H9 (cell line): Measurements from ENCODE around the gene AP1G2. TPM values are rescaled to one million over a fixed set of nuclear protein-coding genes. Genes with fewer than 3 reads are reported as not detected.
"Not testable (repeated sequence)": the region's sequence is repeated elsewhere in the genome, so short reads cannot be mapped to it uniquely, and the experiment has no call there.

Source experiments
- DNase-seq: peaks from one replicate; pipeline ENCODE4 v3.0.0-alpha.2; 2017
- H2AFZ ChIP-seq: one replicate; pipeline ENCODE4 v1.6.1; 2013; ENCODE audit warnings: mild to moderate bottlenecking, low read length, control low read depth, moderate library complexity
- H2AK5ac ChIP-seq: 2 replicates; pipeline ENCODE4 v1.6.1; 2013; ENCODE audit warnings: low read length, control low read depth, mixed read lengths; ENCODE audit not compliant: insufficient read length
- H2BK120ac ChIP-seq: one replicate; pipeline ENCODE4 v1.6.1; 2013; ENCODE audit warnings: low read depth, mild to moderate bottlenecking, low read length, control low read depth, inconsistent platforms; ENCODE audit not compliant: poor library complexity, severe bottlenecking
- H2BK12ac ChIP-seq: 2 replicates; pipeline ENCODE4 v1.6.1; 2013; ENCODE audit warnings: low read length, control low read depth, mixed read lengths, low read depth; ENCODE audit not compliant: insufficient read length
- H2BK15ac ChIP-seq: 2 replicates; pipeline ENCODE4 v1.6.1; 2013; ENCODE audit warnings: low read depth, low read length, control low read depth
- H2BK20ac ChIP-seq: one replicate; pipeline ENCODE4 v1.6.1; 2013; ENCODE audit warnings: low read depth, mild to moderate bottlenecking, low read length, control low read depth, inconsistent platforms; ENCODE audit not compliant: poor library complexity, severe bottlenecking
- H2BK5ac ChIP-seq: 2 replicates; pipeline ENCODE4 v1.6.1; 2013; ENCODE audit warnings: low read length, control low read depth, mixed read lengths; ENCODE audit not compliant: insufficient read length
- H3K14ac ChIP-seq: 2 replicates; pipeline ENCODE4 v1.6.1; 2013; ENCODE audit warnings: low read length, control low read depth; ENCODE audit not compliant: insufficient read depth
- H3K18ac ChIP-seq: 2 replicates; pipeline ENCODE4 v1.6.1; 2013; ENCODE audit warnings: low read depth, mild to moderate bottlenecking, mixed read lengths, low read length, control low read depth; ENCODE audit not compliant: insufficient read length
- H3K23ac ChIP-seq: 2 replicates; pipeline ENCODE4 v1.6.1; 2013; ENCODE audit warnings: low read length, control low read depth, mixed read lengths, low read depth; ENCODE audit not compliant: insufficient read length
- H3K23me2 ChIP-seq: 2 replicates; pipeline ENCODE4 v1.6.1; 2013; ENCODE audit warnings: low read depth, mild to moderate bottlenecking, mixed read lengths, low read length, control low read depth; ENCODE audit not compliant: insufficient read length, poor library complexity, severe bottlenecking
- H3K27ac ChIP-seq: 2 replicates; pipeline ENCODE4 v1.5.1; 2013; ENCODE audit warnings: low read length, control low read depth, mixed read lengths, low read depth; ENCODE audit not compliant: insufficient read length
- H3K27me3 ChIP-seq: 2 replicates; pipeline ENCODE4 v1.6.1; 2013; ENCODE audit warnings: low read length, control low read depth, inconsistent platforms; ENCODE audit not compliant: insufficient read depth
- H3K4ac ChIP-seq: 2 replicates; pipeline ENCODE4 v1.6.1; 2013; ENCODE audit warnings: low read depth, mild to moderate bottlenecking, control low read depth, inconsistent platforms, low read length, moderate library complexity
- H3K4me1 ChIP-seq: 2 replicates; pipeline ENCODE4 v1.6.1; 2013; ENCODE audit warnings: low read length, control low read depth, inconsistent platforms; ENCODE audit not compliant: insufficient read depth
- H3K4me2 ChIP-seq: 2 replicates; pipeline ENCODE4 v1.6.1; 2013; ENCODE audit warnings: low read length, control low read depth, mixed read lengths; ENCODE audit not compliant: insufficient read length, insufficient read depth
- H3K56ac ChIP-seq: 2 replicates; pipeline ENCODE4 v1.6.1; 2013; ENCODE audit warnings: low read depth, mild to moderate bottlenecking, mixed read lengths, low read length, control low read depth; ENCODE audit not compliant: insufficient read length
- H3K79me1 ChIP-seq: 2 replicates; pipeline ENCODE4 v1.6.1; 2013; ENCODE audit warnings: low read depth, mild to moderate bottlenecking, moderate library complexity, low read length, control low read depth, inconsistent platforms; ENCODE audit not compliant: insufficient read depth, poor library complexity, severe bottlenecking
- H3K79me2 ChIP-seq: 2 replicates; pipeline ENCODE4 v1.6.1; 2013; ENCODE audit warnings: low read length, control low read depth, inconsistent platforms; ENCODE audit not compliant: insufficient read depth
- H3K9ac ChIP-seq: 2 replicates; pipeline ENCODE4 v1.6.1; 2013; ENCODE audit warnings: low read length, control low read depth, mixed read lengths; ENCODE audit not compliant: insufficient read length; ENCODE audit errors: extremely low read depth
- H3K9me3 ChIP-seq: one replicate; pipeline ENCODE4 v1.6.1; 2013; ENCODE audit warnings: low read depth, low read length, inconsistent platforms; ENCODE audit not compliant: control insufficient read depth
- H3T11ph ChIP-seq: one replicate; pipeline ENCODE4 v1.6.1; 2013; ENCODE audit warnings: mild to moderate bottlenecking, low read length, control low read depth, inconsistent platforms
- H4K20me1 ChIP-seq: one replicate; pipeline ENCODE4 v1.6.1; 2013; ENCODE audit not compliant: control insufficient read depth, insufficient read length, insufficient read depth
- H4K5ac ChIP-seq: 2 replicates; pipeline ENCODE4 v1.6.1; 2013; ENCODE audit warnings: low read depth, mild to moderate bottlenecking, mixed read lengths, low read length, control low read depth; ENCODE audit not compliant: insufficient read length
- H4K8ac ChIP-seq: replicated peaks from 2 replicates; pipeline ENCODE4 v1.6.1; 2013; ENCODE audit warnings: low read length, control low read depth, mixed read lengths, low read depth; ENCODE audit not compliant: insufficient read length
- H4K91ac ChIP-seq: 2 replicates; pipeline ENCODE4 v1.6.1; 2013; ENCODE audit warnings: low read depth, mild to moderate bottlenecking, moderate library complexity, mixed read lengths, low read length, control low read depth; ENCODE audit not compliant: insufficient read length
- H3K27ac Mint-ChIP-seq, 3 experiments: 2 replicates in 2 of 3; 3 replicates in 1 of 3; pipeline ENCODE4 v1.8.0; 2020 to 2021; ENCODE audit warnings: mixed read lengths in 3 of 3, mild to moderate bottlenecking in 1 of 3, moderate library complexity in 1 of 3
- H3K27me3 Mint-ChIP-seq: 2 replicates; pipeline ENCODE4 v1.8.0; 2021; ENCODE audit warnings: low read depth, mild to moderate bottlenecking, moderate library complexity, mixed read lengths
- H3K36me3 Mint-ChIP-seq, 3 experiments: 2 replicates in 2 of 3; 3 replicates in 1 of 3; pipeline ENCODE4 v1.8.0; 2020 to 2021; ENCODE audit warnings: low read depth in 3 of 3, mixed read lengths in 3 of 3; ENCODE audit not compliant: insufficient read depth in 1 of 3
- H3K4me1 Mint-ChIP-seq, 2 experiments: 2 replicates each; pipeline ENCODE4 v1.8.0; 2020; ENCODE audit warnings: mixed read lengths in 2 of 2
- H3K4me3 Mint-ChIP-seq, 2 experiments: 2 replicates in 1 of 2; 3 replicates in 1 of 2; pipeline ENCODE4 v1.8.0; 2020 to 2021; ENCODE audit warnings: mild to moderate bottlenecking in 2 of 2, mixed read lengths in 2 of 2, moderate library complexity in 1 of 2
- H3K9me3 Mint-ChIP-seq, 2 experiments: 2 replicates in 1 of 2; 3 replicates in 1 of 2; pipeline ENCODE4 v1.8.0; 2020; ENCODE audit warnings: mild to moderate bottlenecking in 2 of 2, mixed read lengths in 2 of 2, moderate library complexity in 1 of 2
- WGBS: extraction: QIAGEN DNeasy Blood & Tissue Kit; methylation state at CpG from one replicate; pipeline ENCODE4 v1.1.7; 2013; ENCODE audit warnings: missing lambda C conversion rate, low lambda C conversion rate, mixed read lengths; ENCODE audit not compliant: insufficient read length; ENCODE audit errors: extremely low coverage; 5-methylcytosine and 5-hydroxymethylcytosine counted together
- total RNA-seq: library from RNA; stranded (reverse); gene quantifications from 2 replicates; pipeline ENCODE4 v1.2.1, GENCODE V29; 2021
- TF ChIP-seq, protein P1 (sequence below): fragments of 200-600 bp; sonication (generic); conservative IDR thresholded peaks from 3 replicates; pipeline ENCODE4 v1.8.0; 2021; ENCODE audit warnings: antibody characterized with exemption, mild to moderate bottlenecking

The AP1G2 gene
- total RNA-seq, 1 experiment from 2014 or later, result 107 TPM

DNA sequence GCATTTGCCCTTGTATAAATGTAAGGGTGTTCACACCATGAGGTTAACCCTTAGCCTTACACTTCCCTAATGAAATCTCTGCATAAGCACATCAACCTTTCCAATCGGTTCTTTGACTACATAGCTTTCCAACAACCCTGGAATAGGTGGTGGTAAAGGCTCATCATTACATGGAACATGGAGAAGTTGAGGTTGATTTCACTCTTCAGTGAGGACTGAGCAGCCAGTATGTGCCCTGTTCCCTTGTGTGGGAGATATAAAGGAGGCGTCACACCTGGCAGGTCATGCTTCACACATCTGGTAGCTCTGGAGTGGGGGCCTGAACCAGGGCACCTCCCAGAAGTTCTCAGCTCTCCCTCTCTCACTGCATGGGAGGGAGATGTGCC is 32.7 kb upstream of the AP1G2 start:
- H3K27me3 Mint-ChIP-seq, result peaks cover 3% of the 10 kb centered on the region
- H3K4me1 Mint-ChIP-seq, result no peaks in the 10 kb centered on the region
- Histone ChIP-seq H2BK120ac (no peak overlapping the region), H3K9me3 (no peaks in the 10 kb centered on the region), H3K9ac (no peak overlapping the region), H2BK12ac (no peak overlapping the region), H4K5ac (no peak overlapping the region), H2BK5ac (no peak overlapping the region), H2AFZ (no peak overlapping the region), H3K79me1 (no peaks in the 10 kb centered on the region), H3K27me3 (no peaks in the 10 kb centered on the region), H3T11ph (no peak overlapping the region), H3K56ac (no peak overlapping the region), H3K18ac (no peak overlapping the region), H4K91ac (no peak overlapping the region), H3K23ac (no peak overlapping the region), H3K79me2 (no peaks in the 10 kb centered on the region), H3K27ac (no peak overlapping the region), H2BK15ac (no peak overlapping the region), H3K4me1 (no peaks in the 10 kb centered on the region), H3K4me2 (no peak overlapping the region), H2BK20ac (no peak overlapping the region), H4K8ac (no peak overlapping the region), H3K14ac (no peak overlapping the region), H4K20me1 (no peaks in the 10 kb centered on the region), H3K4ac (no peak overlapping the region), H3K23me2 (no peaks in the 10 kb centered on the region), H2AK5ac (no peak overlapping the region)
- peaks cover 2 to 27% of the 10 kb centered on the region in 2 experiments; a peak in 2 of 5 replicates for H3K9me3 Mint-ChIP-seq
- no peaks in the 10 kb centered on the region for H3K36me3 Mint-ChIP-seq
- TF ChIP-seq, protein P1, sequence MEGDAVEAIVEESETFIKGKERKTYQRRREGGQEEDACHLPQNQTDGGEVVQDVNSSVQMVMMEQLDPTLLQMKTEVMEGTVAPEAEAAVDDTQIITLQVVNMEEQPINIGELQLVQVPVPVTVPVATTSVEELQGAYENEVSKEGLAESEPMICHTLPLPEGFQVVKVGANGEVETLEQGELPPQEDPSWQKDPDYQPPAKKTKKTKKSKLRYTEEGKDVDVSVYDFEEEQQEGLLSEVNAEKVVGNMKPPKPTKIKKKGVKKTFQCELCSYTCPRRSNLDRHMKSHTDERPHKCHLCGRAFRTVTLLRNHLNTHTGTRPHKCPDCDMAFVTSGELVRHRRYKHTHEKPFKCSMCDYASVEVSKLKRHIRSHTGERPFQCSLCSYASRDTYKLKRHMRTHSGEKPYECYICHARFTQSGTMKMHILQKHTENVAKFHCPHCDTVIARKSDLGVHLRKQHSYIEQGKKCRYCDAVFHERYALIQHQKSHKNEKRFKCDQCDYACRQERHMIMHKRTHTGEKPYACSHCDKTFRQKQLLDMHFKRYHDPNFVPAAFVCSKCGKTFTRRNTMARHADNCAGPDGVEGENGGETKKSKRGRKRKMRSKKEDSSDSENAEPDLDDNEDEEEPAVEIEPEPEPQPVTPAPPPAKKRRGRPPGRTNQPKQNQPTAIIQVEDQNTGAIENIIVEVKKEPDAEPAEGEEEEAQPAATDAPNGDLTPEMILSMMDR, result no peak
- no peak overlapping the region for H3K27ac Mint-ChIP-seq
- DNase-seq, result no peak
- no peak overlapping the region for H3K4me3 Mint-ChIP-seq
- no CpG with 5 or more reads among the region's 2 CpGs for WGBS

DNA sequence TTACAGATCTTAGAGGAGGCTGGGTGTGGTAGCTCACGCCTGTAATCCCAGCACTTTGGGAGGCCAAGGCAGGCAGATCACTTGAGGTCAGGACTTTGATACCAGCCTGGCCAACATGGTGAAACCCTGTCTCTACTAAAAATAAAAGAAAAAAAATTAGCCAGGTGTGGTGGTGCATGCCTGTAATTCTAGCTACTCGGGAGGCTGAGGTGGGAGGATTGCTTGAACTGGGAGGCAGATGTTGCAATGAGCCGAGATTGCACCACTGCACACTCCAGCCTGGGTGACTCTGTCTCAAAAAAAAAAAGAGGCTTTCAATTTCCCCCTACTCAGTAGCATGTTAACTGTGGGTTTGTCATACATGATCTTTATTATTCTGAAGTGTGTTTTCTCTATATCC is 26.6 kb upstream of the AP1G2 start:
- H3T11ph ChIP-seq, H3K4me1 ChIP-seq, H2BK5ac ChIP-seq, H4K8ac ChIP-seq, H2BK20ac ChIP-seq, H3K27me3 ChIP-seq, H3K4ac ChIP-seq, H2BK12ac ChIP-seq, H4K91ac ChIP-seq, H3K56ac ChIP-seq, H4K20me1 ChIP-seq, H3K79me2 ChIP-seq, H3K36me3 Mint-ChIP-seq, H2AK5ac ChIP-seq, H3K9ac ChIP-seq, H2BK15ac ChIP-seq, H3K4me2 ChIP-seq, DNase-seq, H2BK120ac ChIP-seq, H3K14ac ChIP-seq, H2AFZ ChIP-seq, H3K9me3 ChIP-seq, H3K4me3 Mint-ChIP-seq, H3K79me1 ChIP-seq, H4K5ac ChIP-seq, H3K23me2 ChIP-seq, H3K18ac ChIP-seq, H3K23ac ChIP-seq, H3K27ac Mint-ChIP-seq, H3K27me3 Mint-ChIP-seq, H3K27ac ChIP-seq: not testable (repeated sequence)
- peaks cover 0 to 13% of the 10 kb centered on the region in 2 experiments; a peak in 3 of 5 replicates for H3K9me3 Mint-ChIP-seq
- peaks cover 9 to 13% of the 10 kb centered on the region in 2 experiments for H3K4me1 Mint-ChIP-seq
- WGBS, result no CpG with 5 or more reads among the region's 3 CpGs
